Activated CD4-positive, CD25-positive, alpha-beta regulatory T cell treated with anti-CD3 and anti-CD28 coated beads, Interleukin-2, amount 50 U/mL, for 24 hours (primary cell): ENCODE results near the gene ZNF318.
"Not testable (repeated sequence)": the region's sequence is repeated elsewhere in the genome, so short reads cannot be mapped to it uniquely, and the experiment has no call there.

ENCODE experiments used
- ATAC-seq, 2 donors: fragments of 150-1000 bp; cut with Tn5 transposase; one replicate each; pipeline ENCODE4 v1.10.0; 2021; ENCODE audit warnings: mild to moderate bottlenecking in 1 of 2, moderate library complexity in 1 of 2

Gene ZNF318

DNA sequence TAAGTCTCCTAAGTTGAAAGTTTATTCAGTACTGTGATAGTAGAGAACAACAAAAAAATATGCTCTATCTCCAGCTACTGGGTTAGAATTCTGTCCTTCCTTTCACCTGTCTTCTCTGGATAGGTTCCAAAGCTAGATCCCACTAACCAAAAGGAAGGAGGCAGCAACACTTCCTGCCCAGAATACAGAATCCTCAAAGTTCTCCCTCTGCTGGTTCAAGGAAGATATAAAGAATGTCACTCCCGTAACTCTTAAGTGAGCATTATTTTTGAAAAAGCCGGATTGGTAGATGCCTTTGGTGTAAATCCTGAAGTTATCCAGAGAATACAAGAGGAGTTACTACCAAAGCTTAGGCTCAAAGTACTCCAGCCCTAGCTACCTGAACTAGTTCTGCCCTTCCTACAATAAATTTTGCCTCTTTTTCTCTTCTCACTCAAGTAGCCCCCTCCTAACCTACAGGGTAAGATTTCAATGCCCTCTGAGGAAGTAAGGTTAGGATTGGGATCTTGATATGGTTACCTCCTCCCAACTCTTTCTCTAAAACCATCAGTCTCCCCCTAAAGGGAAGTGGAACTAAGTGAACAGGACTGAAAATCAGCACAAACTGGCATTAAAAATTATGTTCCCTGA is 34.9 kb downstream of the ZNF318 start:
- no peak for ATAC-seq

GRCh38 chr6:43331891-43332290 is 37.6 kb downstream of the ZNF318 start:
- no peak for ATAC-seq

- ATAC-seq, result peak in 1 of 2 donors; percentile 30
Observed at GRCh38 chr6:43331470-43331869, 38.0 kb downstream of the ZNF318 start.

DNA sequence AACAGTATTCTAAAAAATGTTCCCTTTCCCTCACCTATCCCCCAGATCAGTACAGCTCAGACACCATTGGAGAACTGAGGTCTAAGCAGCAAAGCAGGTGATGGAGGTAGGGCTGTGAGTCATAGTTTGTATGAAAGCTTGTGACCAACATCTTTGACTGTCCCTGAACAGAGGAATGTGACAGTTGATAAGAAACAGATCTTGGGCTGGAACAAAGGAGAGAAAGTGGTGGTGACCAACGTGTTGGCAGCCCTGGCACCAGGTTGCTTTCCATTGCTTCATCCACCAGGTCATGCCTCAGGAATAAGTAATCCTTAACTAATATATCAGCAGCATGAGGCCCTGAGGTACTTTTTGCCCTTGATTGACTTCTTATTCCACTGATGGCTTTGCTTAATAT is 40.9 kb downstream of the ZNF318 start:
- no peak for ATAC-seq

GRCh38 chr6:43325876-43326275 is 43.6 kb downstream of the ZNF318 start:
- ATAC-seq, result no peak

DNA sequence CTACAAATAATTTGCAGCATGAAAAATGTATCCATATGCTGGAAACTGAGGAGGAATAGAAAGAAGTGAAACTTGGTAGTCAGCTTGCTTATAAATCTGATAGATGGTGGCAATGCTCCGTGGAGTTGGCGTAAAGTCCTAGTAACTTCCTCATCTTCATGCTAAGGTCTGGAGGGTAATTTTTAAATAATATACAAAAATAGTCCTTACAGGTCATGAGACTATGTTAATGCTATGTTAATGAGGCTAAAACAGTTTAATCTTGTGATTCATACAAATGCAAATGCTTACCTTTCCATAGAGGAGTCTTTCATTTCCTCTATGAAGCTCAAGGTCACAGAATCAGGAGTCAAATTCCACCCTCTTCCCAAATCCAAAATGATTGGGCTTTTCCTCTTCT is 51.4 kb downstream of the ZNF318 start:
- ATAC-seq, result no peak

GRCh38 chr6:43313813-43314212 is 55.6 kb downstream of the ZNF318 start:
- no peak for ATAC-seq

- no peak for ATAC-seq
Observed at GRCh38 chr6:43311666-43312065, 57.8 kb downstream of the ZNF318 start.

GRCh38 chr6:43310624-43311023 is 58.8 kb downstream of the ZNF318 start:
- no peak for ATAC-seq

DNA sequence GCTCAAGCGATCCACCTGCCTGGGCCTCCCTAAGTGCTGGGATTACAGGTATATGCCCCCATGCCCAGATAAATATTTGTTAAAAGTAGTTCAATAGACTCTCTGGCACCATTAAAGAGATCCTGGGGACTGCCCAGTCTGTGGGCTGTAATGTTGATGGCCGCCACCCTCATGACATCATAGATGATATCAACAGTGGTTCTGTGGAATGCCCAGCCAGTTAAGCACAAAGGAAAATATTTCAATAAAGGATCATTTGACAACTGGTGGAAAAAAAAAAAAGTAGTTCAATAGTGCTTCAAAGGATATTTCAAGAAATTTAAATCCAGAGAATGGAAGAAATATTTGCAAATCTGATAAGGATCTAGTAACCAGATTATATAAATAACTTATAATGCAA is 59.3 kb downstream of the ZNF318 start:
- ATAC-seq, result no peak

GRCh38 chr6:43308990-43309477 is 60.4 kb downstream of the ZNF318 start:
- no peak for ATAC-seq

DNA sequence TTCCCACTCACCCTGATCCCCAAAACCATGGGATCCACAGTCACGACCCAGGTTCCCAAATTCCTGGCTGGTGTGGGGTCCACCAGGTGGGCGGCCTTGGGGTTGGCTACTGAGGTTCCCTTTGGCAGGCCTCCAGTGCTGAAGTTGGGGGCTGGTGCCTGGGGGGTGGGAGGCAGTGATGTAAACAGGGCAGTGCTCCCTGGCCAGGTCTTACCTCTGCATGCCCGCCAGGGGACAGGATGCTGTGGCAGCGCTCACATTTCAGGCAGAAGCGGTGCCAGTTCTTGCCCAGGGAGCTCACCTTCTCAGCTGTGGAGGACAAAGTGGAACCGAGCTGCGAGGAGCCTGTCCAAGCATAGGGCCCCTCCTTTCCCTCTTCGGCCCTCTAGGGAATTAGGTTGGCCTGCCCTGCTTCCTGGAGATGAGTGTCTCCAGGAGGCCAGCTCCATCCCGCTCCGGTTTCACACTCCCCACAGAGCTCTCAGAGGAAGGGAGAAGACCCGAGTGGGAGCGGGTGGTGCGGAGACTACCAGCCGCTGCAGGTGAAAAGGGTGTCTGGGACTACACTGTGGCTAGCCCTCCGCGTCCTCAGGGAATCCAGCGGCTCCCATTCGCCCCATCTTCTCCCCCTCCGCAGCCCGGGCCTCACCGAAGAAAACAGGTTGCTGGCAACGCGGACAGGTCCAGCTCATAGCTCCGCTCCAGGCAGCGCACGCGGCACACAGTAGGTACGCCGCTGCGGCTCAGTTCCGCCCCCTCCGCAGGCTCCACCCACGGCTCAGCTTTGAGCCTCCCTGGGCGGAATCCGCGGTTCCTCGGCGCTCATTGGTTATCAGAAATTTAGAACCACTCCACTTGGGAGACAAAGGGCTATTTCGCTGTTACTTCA is 61.1 kb downstream of the ZNF318 start, which contains the start of gene CRIP3:
CRIP3 (minus strand) TSS at position 726 of the 889 bp plus-strand sequence; CDS start at position 692, 34 bp downstream.
- peak; percentile 83 to 88 for ATAC-seq

DNA sequence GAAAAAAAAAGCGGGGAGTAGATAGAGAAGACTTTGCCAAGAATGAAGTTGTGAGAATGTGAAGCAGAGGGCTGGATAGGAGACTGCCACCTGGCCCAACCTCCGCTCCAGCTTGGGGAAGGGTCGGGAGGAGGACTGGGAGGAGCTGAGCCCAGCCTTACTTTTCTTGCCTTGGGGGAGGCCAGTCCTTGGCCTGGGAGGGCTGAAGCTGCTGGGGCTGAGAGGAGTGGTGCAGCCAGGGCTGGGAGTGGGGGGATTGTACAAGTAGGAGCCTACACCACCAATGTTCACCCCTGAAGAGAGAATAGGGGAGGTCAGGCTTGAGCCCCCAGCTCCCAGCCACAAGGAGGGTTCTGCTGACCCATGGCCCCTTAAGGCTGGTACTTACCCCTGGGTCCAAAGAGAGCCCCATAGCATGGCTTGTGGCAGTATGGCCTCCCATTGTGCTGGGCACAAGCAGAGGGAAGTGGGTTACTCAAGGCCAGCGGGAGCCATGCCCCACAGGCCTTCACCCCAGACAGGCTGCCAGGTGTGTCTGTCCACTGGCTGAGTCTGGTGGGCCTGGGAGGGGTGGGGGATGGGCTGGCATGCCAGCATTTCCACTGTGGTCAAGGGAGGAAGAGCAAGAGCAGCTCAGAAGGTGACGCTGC is 61.9 kb downstream of the ZNF318 start:
- no peak for ATAC-seq

GRCh38 chr6:43306086-43306485 is 63.4 kb downstream of the ZNF318 start:
- no peak for ATAC-seq

- no peak for ATAC-seq
Observed at GRCh38 chr6:43304882-43305281, 64.6 kb downstream of the ZNF318 start.

- ATAC-seq, result no peak
Observed at GRCh38 chr6:43304361-43304760, 65.1 kb downstream of the ZNF318 start.

DNA sequence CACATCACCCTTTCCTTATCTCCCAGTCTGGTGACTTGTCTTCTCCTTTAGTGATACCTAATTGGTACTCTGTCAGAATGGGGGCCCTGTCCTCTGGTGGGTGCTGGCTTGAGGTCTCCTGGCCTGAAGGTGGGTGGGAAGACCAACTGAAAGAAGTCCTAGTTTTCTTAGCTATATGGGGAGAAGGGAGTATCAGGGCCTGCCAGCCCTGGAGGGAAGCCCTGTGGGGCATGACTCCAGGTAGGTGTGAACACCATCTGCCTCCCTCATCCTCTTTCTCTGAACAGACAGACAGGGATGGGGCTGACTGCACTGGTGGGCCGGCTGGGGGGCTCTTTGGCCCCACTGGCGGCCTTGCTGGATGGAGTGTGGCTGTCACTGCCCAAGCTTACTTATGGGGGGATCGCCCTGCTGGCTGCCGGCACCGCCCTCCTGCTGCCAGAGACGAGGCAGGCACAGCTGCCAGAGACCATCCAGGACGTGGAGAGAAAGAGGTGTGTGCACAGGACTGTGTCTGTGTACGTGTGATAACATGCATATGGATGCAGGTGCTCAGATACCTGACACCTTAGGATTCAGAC is 65.6 kb downstream of the ZNF318 start:
- ATAC-seq, result no peak

GRCh38 chr6:43303006-43303405 is 66.4 kb downstream of the ZNF318 start:
- ATAC-seq, result not testable (repeated sequence)

GRCh38 chr6:43302126-43302525 is 67.3 kb downstream of the ZNF318 start:
- no peak for ATAC-seq

DNA sequence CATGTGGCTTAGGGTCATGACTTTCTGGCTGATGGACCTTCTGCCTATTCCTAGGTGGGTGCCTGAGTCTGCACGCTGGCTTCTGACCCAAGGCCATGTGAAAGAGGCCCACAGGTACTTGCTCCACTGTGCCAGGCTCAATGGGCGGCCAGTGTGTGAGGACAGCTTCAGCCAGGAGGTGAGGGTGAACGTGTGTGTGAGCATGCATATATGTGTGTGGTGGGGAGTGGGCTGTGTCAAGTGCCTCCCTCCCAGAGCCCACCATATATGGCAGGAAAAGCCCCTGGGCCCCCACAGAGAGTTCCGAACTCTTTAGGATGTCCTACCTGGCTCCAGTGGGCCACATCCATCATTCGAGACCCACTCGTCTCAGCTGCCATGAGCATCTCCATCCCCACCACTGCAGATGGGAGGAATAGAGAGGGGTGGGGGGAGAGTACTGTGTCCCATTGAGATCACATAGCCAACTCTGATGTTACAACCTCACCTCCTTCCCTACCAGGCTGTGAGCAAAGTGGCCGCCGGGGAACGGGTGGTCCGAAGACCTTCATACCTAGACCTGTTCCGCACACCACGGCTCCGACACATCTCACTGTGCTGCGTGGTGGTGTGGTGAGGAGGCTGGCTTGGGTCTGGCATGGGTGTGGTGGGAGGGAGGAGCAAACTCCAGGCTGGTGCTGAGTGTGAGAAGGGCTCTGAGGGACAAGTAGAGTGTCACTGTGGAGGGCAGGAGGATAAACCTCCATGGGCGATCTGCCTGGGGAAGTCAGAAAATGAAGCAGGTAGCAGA is 68.2 kb downstream of the ZNF318 start:
- ATAC-seq, result no peak

- ATAC-seq, result no peak
Observed at GRCh38 chr6:43299338-43300293, 69.8 kb downstream of the ZNF318 start.
